Subcutaneous abdominal adipose tissue (tissue), 5 donors: ENCODE data around the gene ENGASE.

ENCODE experiments used
- H3K27ac ChIP-seq: one replicate; pipeline ENCODE4 v1.7.0; 2013; ENCODE audit warnings: low read depth, mild to moderate bottlenecking, inconsistent platforms, low read length, moderate library complexity
- H3K27me3 ChIP-seq, 5 donors: one replicate each; pipeline ENCODE4 v1.7.0; 2013; ENCODE audit warnings: low read length in 5 of 5, inconsistent platforms in 1 of 5; ENCODE audit not compliant: control insufficient read depth in 5 of 5, insufficient read depth in 4 of 5
- H3K36me3 ChIP-seq, 5 donors: one replicate each; pipeline ENCODE4 v1.7.0; 2013; ENCODE audit warnings: low read length in 5 of 5; ENCODE audit not compliant: control insufficient read depth in 5 of 5, insufficient read depth in 5 of 5
- H3K4me1 ChIP-seq, 5 donors: one replicate each; pipeline ENCODE4 v1.7.0; 2013; ENCODE audit warnings: low read length in 5 of 5, mild to moderate bottlenecking in 3 of 5, moderate library complexity in 1 of 5; ENCODE audit not compliant: control insufficient read depth in 5 of 5, insufficient read depth in 5 of 5
- H3K4me3 ChIP-seq, 5 donors: one replicate each; pipeline ENCODE4 v1.7.0; 2013; ENCODE audit warnings: low read length in 5 of 5, low read depth in 1 of 5
- H3K9ac ChIP-seq, 5 donors: one replicate each; pipeline ENCODE4 v1.7.0; 2013; ENCODE audit warnings: low read length in 5 of 5, mild to moderate bottlenecking in 4 of 5, moderate library complexity in 3 of 5
- H3K9me3 ChIP-seq, 5 donors: one replicate each; pipeline ENCODE4 v1.7.0; 2013; ENCODE audit warnings: low read length in 5 of 5; ENCODE audit not compliant: control insufficient read depth in 5 of 5
- donor health status: healthy.
- donor health status: healthy.
- donor health status: healthy.
- donor health status: healthy.
- donor health status: healthy.

Gene ENGASE

DNA sequence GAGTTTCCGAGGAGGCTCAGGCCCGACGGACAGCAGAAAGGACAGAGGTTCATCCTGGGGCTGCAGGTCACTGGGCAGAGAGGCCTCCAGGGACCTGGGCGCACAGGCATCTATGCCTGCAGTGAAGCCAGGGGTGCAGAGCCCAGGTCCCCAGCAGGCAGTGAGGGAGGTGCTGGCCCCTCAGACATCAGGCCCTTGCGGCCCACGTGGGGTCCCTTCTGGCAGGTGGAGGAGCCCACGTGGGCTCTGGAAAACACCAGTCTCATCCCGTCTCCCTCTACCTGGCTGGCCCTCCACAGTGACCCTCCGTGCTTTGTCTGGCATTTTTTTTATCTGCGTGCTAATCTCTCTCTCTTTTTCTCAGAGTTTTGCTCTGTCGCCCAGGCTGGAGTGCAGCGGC lies 36.5 kb downstream of the ENGASE start:
- H3K9ac ChIP-seq, result no peak overlapping the region
- no peaks in the 10 kb centered on the region for H3K9me3 ChIP-seq
- H3K27ac ChIP-seq, result no peak overlapping the region
- H3K36me3 ChIP-seq, result no peaks in the 10 kb centered on the region
- peaks cover 0 to 10% (median 8%) of the 10 kb centered on the region in 5 donors for H3K4me1 ChIP-seq
- peaks cover 3 to 44% (median 39%) of the 10 kb centered on the region in 5 donors for H3K27me3 ChIP-seq
- H3K4me3 ChIP-seq, result no peak overlapping the region

DNA sequence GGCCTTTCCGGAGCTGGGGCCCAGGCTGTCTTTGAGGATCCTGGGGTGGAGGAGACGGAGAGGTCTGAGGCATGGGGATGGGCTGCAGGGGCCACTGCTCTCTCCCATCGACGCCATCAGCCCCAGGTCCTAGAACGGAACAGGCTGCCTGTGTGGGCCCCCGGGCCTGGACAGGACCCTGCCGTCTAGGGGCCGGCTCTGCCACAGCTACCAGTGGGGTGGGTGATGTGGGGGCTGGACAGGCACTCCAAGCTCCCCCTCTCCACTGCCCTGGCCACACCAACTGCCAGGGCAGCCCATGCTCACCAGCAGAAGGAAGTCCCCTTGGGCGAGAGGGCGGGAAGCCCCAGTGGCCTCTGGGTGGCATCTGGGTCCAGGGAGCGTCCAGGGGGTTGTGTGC lies 37.8 kb downstream of the ENGASE start:
- Histone ChIP-seq H3K4me3 (no peak overlapping the region), H3K4me1 (peaks cover 0 to 10% (median 8%) of the 10 kb centered on the region in 5 donors), H3K27ac (no peak overlapping the region), H3K36me3 (no peaks in the 10 kb centered on the region), H3K9me3 (no peaks in the 10 kb centered on the region), H3K9ac (no peak overlapping the region), H3K27me3 (peaks cover 6 to 50% (median 43%) of the 10 kb centered on the region in 5 donors)

DNA sequence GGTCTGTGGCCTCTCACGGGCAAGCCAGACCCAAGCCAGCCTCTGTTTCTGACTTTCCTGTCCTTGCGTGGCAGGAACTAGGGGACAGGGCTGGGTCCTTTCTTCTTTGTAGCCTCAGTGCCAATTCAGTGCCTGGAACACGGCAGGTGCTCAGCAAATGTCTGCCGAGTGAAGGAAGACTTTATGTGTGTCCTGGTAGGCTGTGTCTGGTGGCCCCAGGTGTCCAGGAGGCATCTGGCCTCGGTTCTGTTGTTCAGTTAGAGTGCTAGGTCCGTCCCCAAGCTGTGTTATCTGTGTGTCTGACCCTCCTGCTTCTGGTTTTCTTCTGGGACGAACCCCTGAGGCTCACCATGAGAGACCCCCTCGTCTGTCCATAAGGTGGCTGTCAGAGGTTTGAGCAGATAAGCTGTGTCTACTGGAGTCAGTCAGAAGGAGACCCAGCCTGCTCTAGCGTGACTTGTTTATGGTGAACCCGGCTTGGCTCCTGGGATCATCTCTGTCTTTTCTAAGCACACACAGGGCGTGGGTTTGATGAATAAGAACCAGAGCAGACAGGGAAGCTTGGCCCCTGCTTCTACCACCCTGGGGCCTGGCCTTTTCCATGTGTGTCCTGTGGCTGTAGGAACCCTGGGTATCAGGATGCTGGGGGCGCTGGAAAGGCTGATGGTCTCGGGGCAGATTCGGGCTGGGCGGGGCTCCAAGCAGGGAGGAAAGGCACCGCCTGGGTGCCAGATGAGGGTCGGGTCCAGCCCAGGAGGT lies 39.3 kb downstream of the ENGASE start:
- no peak overlapping the region for H3K4me3 ChIP-seq
- peaks cover 14 to 49% (median 41%) of the 10 kb centered on the region in 5 donors for H3K27me3 ChIP-seq
- no peak overlapping the region for H3K9ac ChIP-seq
- H3K9me3 ChIP-seq, result no peaks in the 10 kb centered on the region
- H3K27ac ChIP-seq, result no peak overlapping the region
- H3K4me1 ChIP-seq, result peaks cover 0 to 10% (median 8%) of the 10 kb centered on the region in 5 donors
- H3K36me3 ChIP-seq, result no peaks in the 10 kb centered on the region

DNA sequence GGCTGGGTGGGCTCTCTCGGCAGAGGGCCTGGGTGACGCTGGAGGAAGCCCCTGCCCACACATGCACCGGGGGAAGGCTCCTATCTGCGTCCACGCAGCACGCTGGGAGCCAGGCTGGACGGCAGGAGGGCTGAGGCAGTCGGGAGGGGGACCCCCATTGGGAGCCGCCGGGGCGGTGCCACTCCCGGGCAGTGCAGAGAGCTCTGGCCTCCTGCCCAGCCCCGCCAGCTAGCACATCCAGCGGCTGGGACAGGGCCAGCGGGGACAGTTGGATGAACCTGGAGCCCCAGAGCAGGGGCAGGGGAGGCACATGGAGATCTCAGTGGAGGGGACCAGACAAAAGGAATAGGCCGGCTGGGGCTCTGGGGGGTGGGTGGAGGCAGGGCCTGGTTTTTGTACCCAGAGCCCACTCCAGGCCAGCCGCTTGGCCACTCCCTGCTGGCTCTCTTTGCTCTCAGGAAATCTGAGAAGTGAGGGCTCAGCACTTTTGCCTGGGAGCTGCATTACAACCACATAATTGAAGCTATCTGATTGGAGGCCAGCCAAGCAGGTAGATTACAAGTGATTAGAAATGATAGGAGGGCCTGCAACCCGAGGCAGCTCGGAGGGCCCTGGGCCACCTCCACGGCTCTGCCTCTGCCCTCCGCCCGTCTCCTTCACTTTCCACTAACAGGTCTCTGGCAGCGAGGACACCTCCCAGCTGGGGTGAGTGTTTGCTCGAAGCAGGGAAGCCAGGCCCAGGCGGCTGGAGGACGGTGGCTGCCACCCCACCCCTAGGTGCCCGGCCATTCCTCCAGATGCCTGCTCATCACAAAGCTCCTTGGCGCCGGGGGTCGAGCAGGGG lies 40.1 kb downstream of the ENGASE start:
- H3K4me3 ChIP-seq, result no peak overlapping the region
- no peaks in the 10 kb centered on the region for H3K9me3 ChIP-seq
- H3K27me3 ChIP-seq, result peaks cover 18 to 48% (median 41%) of the 10 kb centered on the region in 5 donors
- no peak overlapping the region for H3K27ac ChIP-seq
- H3K36me3 ChIP-seq, result no peaks in the 10 kb centered on the region
- no peak overlapping the region for H3K9ac ChIP-seq
- H3K4me1 ChIP-seq, result peaks cover 0 to 10% (median 8%) of the 10 kb centered on the region in 5 donors

DNA sequence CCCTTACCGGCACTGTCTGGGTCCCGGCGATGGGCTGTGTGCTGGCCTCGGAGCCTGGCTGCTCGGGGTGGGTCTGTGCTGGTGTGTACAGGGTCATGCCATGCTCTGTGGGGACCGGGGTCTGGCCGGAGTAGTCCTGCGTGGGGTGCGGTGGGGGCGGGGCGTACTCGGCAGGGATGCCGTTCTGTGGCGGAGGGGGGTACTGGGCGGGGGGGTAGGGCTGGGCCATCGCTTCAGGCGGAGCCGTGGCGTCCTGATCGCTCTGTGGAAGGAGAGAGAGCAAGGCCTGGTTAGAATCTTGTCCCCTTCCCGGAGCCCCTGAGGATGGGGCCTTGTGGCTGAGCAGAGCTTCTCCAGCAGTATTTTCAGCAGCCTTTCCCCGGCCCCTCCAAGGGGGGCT lies 40.9 kb downstream of the ENGASE start:
- no peaks in the 10 kb centered on the region for H3K9me3 ChIP-seq
- no peaks in the 10 kb centered on the region for H3K36me3 ChIP-seq
- H3K27ac ChIP-seq, result no peak overlapping the region
- H3K4me1 ChIP-seq, result peaks cover 0 to 10% (median 8%) of the 10 kb centered on the region in 5 donors
- H3K4me3 ChIP-seq, result no peak overlapping the region
- H3K9ac ChIP-seq, result no peak overlapping the region
- H3K27me3 ChIP-seq, result peaks cover 20 to 45% (median 42%) of the 10 kb centered on the region in 5 donors

DNA sequence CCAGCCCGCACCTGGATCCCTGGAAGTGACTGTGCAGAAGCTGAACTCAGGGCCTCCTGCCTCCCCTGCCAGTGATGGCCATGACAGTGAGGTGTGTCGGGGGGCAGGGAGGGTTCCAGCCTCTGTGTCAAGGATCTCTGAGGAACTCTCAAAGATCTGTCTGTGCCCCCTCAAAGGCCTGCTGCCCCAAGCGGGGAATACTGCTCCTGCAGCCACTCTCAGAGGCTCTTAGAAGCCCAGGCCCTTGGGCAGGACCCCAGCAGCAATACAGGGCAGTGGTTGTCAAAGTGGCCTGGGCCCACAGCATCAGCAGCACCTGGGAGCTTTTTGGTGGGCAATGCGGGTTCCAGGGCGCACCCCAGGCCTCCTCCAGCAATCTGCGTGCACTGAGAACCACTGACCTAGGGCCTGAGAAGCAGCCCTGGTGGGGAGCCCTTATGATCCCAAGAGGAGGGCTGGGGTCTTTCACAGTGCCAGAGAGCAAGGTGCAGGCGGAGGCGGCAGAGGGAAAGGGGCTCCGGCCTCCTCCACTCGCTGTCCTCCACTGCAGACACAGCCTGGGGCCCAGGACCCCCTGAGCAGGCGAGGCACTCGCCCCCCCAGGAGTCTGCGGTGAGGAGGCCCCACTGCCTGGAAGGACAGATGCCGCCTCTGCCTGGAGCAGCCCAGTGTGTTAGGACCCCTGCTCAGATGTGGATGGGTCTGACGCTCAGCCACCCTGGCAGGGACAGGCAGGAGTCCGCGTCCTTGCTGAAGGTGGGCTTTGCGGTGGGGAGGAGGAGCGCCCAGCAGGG lies 42.1 kb downstream of the ENGASE start:
- H3K4me3 ChIP-seq, result no peak overlapping the region
- no peak overlapping the region for H3K9ac ChIP-seq
- H3K9me3 ChIP-seq, result no peaks in the 10 kb centered on the region
- no peaks in the 10 kb centered on the region for H3K36me3 ChIP-seq
- peaks cover 0 to 10% (median 8%) of the 10 kb centered on the region in 5 donors for H3K4me1 ChIP-seq
- peaks cover 20 to 46% (median 39%) of the 10 kb centered on the region in 5 donors for H3K27me3 ChIP-seq
- no peak overlapping the region for H3K27ac ChIP-seq

DNA sequence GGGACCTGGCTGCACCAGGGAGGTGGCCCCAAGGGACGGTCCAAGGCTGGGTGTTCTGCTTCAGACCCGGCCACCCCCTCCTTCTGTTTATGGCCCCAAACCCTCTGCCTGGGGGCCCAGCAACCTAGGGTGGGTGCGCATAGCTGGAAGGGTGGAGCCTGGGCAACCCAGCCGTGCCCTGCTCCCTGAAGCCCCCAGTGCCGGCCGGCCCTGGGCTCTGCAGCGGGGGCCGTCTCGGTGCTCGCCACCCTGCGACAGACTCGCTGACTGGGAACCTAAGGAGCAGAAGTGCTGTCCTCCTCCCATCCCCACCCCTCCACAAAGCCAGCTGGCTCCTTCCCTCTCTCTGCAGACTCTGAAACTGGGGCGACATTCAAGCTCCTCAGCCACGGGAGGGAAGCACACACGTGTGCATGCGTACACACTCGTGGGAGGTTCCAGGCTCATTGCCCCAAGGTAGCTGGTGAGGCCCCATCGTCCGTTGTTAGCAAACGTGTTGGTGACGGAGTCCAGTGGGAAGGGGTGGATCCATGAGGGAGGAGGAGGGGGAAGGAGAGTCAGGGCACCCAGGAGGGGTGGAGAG lies 43.4 kb downstream of the ENGASE start:
- peaks cover 0 to 10% (median 8%) of the 10 kb centered on the region in 5 donors for H3K4me1 ChIP-seq
- H3K27me3 ChIP-seq, result peaks cover 23 to 43% (median 35%) of the 10 kb centered on the region in 5 donors
- H3K4me3 ChIP-seq, result no peak overlapping the region
- H3K27ac ChIP-seq, result no peak overlapping the region
- H3K36me3 ChIP-seq, result no peaks in the 10 kb centered on the region
- no peak overlapping the region for H3K9ac ChIP-seq
- no peaks in the 10 kb centered on the region for H3K9me3 ChIP-seq

DNA sequence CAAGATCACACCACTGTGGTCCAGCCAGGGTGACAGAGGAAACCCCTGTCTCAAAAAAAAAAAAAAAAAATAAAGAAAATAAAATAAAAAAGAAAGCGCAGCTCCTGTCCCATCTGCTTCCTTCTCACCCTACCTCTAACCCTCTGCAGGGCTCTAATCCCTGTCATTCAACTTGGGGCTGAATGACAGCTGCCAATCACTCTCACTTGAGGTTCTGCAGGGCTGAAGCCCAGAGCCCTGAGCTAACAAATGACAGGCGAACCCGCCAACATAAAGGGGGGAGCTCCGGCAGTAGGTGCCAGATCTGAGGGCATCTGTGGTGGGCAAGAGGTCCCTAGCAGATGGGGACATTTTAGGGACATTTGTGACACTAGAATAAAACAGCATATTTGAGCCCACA lies 44.3 kb downstream of the ENGASE start:
- Histone ChIP-seq H3K27me3 (peaks cover 23 to 36% (median 34%) of the 10 kb centered on the region in 5 donors), H3K4me3 (no peak overlapping the region), H3K36me3 (no peaks in the 10 kb centered on the region)

DNA sequence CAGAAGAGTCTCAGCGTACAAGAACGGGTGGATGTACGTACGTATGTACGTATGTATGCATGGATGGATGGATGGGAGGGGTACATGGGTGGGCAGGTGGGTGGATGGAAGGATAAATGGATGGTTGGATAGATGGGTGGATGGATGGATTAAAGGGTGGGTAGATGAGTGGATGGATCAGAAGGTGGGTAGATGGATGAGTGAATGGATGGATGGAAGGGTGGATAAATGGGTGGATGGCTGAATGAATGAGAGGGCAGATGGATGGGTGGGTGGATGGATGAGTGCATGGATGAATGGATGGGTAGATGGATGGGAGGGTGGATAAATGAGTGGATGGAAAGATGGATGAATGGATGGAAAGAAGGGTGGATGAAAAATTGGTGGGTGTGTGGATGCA lies 45.6 kb downstream of the ENGASE start:
- Histone ChIP-seq H3K4me3 (no peak overlapping the region), H3K27me3 (peaks cover 27 to 45% (median 38%) of the 10 kb centered on the region in 5 donors), H3K36me3 (no peaks in the 10 kb centered on the region), H3K9me3 (peaks cover 0 to 4% (median 0%) of the 10 kb centered on the region in 5 donors), H3K4me1 (no peaks in the 10 kb centered on the region), H3K27ac (no peak overlapping the region), H3K9ac (no peak overlapping the region)

More for the DNA sequence above, 44.3 kb downstream of the ENGASE start:
- Histone ChIP-seq H3K27ac (no peak overlapping the region), H3K4me1 (peaks cover 0 to 10% (median 8%) of the 10 kb centered on the region in 5 donors), H3K9ac (no peak overlapping the region), H3K9me3 (peaks cover 0 to 2% (median 0%) of the 10 kb centered on the region in 5 donors)
